ENCODE data around the gene ADRA2B.

DNA sequence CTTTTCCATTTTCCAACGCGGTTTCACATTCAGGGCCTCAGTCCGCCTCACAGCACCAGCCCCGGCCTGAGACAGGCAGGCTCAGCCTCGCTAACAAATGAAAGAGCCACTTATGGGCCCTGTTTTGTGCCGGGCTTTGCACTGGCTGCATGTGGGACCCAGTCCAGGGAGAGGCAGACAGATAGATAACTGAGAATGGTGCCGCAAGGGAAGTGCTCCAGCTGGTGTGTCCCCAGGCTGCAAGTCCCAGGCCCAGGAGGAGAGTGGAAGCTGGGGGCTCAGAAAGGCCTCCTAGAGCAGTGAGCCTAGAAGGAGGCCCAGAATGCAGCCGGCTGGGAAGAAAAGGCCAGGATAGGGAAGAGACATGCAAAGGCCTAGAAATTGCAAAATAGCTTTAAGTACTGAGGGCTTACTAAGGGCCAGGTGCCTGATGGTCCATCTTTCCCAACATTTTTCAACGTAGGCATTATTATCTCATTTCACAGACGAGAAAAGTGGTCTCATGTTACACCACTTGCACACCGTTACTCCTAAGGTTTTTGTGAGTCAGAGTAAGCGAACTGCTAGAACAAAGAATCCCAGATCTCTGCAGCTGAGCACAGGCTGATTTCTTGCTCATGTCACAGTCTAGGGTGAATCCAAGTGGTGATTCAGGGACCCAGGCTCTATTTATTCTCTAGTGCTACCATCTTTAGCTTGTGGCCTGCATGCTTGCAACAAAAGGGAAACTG is 26.0 kb downstream of the ADRA2B start:
- TF ChIP-seq, protein P1, sequence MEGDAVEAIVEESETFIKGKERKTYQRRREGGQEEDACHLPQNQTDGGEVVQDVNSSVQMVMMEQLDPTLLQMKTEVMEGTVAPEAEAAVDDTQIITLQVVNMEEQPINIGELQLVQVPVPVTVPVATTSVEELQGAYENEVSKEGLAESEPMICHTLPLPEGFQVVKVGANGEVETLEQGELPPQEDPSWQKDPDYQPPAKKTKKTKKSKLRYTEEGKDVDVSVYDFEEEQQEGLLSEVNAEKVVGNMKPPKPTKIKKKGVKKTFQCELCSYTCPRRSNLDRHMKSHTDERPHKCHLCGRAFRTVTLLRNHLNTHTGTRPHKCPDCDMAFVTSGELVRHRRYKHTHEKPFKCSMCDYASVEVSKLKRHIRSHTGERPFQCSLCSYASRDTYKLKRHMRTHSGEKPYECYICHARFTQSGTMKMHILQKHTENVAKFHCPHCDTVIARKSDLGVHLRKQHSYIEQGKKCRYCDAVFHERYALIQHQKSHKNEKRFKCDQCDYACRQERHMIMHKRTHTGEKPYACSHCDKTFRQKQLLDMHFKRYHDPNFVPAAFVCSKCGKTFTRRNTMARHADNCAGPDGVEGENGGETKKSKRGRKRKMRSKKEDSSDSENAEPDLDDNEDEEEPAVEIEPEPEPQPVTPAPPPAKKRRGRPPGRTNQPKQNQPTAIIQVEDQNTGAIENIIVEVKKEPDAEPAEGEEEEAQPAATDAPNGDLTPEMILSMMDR (optimal IDR thresholded peaks at IDR 0.05 in 1 of 3, IDR thresholded peaks at IDR 0.05 in 1 of 3, conservative IDR thresholded peaks at IDR 0.05 in 1 of 3; ENCODE audit: extremely low read depth in 1 of 3, insufficient read depth in 2 of 3, low read length in 3 of 3) = no peak
- TF ChIP-seq EZH2 (IDR thresholded peaks at IDR 0.05; ENCODE audit: low read length) = no peak
